NCI-H1417 (cell line): ENCODE data around the gene RPL7L1.
"Not testable (repeated sequence)": the region's sequence is repeated elsewhere in the genome, so short reads cannot be mapped to it uniquely, and the experiment has no call there.

Experiments used
- DNase-seq, 3 experiments: peaks; one replicate each; lab custom pipeline; 2025; lab: John Stamatoyannopoulos, UW

Gene RPL7L1

DNA sequence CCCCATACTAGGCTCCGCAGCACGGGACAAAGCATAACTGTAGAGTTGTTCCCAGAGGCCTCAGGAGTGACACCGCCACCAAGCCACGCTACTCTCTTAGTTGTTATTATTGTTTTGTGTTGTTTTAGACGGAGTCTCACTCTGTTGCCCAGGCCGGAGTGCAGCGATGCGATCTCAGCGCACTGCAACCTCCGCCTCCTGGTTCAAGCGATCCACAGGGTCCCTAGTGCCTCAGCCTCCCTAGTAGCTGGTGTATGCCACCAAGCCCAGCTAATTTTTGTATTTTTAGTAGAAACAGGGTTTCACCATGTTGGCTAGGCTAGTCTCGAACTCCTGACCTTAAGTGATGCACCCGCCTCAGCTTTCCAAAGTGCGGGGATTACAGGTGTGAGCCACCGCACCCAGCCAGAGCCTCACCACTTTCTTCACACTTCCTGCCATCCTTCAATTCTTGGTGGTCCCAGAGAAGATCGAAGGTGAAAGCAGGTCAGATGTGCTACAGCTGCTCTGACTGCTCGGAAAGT, 11.8 kb downstream of the RPL7L1 start:
- no peak for DNase-seq

GRCh38 chr6:42894041-42894828, 14.8 kb downstream of the RPL7L1 start:
- DNase-seq, result not testable (repeated sequence)

DNA sequence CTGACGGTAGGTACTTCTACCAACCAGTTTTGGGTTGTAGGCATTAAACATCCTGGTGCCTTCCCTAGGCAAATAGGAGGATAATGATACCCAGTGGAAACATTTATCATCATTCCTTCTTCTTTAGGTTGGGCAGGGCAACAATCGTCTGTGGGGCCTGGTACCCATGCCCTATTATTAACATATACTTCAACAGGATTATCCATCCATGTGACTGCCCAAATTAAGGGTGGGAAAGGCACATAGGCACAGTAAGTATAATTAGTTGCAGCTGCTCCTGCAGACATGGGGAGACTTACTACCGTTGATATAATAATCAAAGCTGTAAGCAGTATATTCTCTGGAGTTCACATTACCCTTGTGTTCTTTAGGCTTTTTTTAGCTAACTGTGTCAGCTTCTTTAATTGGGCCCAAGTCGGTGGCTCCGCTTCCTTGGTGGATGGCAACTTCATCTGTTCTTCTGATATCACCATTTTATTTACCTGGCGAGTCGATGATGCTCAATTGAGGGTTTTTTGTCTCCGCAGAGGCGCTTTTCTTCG, 16.8 kb downstream of the RPL7L1 start:
- peak in 2 of 3 experiments; percentile 78 to 96 for DNase-seq

- peak; percentile 79 to 89 (median 86) for DNase-seq
Measured at GRCh38 chr6:42898891-42899361, 19.5 kb downstream of the RPL7L1 start.

DNA sequence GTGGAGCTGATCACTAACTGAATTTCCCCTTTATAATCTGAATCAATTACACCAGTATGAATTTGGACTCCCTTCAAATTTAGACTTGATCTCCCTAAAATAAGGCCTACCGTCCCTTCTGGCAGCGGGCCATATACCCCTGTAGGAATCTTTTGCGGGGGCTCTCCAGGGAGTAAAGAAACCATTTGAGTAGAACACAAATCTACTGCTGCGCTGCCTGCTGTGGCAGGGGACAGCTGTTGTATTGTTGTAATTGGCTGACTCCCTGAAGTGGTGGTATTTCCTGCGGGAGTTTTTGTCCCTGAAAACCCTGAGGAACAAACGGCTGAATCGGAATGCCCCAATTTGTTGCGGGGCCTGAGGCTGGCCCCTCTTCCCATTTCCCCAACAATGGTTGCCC, 20.5 kb downstream of the RPL7L1 start:
- DNase-seq, result peak in 2 of 3 experiments; percentile 26 to 47

DNA sequence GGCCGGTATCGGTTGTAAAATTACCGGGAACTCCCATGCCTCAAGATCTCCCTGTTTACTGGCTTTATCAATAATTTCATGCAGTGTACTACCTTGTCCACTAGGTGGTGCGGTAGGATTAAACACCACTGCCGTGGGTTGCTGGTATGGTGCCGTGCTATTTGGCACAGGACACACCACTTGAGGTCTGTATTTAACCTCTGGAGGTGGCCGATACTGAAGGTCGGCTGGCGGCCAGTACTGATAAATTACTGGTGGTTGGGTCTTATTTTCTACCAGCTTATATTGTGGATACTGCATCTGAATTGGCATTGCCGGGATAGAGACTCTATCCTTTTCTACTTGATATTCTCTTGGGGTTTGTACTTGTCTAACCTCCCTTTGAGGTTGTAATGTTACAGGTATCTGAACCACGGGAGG, 22.1 kb downstream of the RPL7L1 start:
- peak; percentile 80 to 95 (median 92) for DNase-seq

- not testable (repeated sequence) for DNase-seq
Measured at GRCh38 chr6:42902429-42903263, 23.2 kb downstream of the RPL7L1 start.

- DNase-seq, result no peak
Measured at GRCh38 chr6:42904467-42904866, 25.1 kb downstream of the RPL7L1 start.

DNA sequence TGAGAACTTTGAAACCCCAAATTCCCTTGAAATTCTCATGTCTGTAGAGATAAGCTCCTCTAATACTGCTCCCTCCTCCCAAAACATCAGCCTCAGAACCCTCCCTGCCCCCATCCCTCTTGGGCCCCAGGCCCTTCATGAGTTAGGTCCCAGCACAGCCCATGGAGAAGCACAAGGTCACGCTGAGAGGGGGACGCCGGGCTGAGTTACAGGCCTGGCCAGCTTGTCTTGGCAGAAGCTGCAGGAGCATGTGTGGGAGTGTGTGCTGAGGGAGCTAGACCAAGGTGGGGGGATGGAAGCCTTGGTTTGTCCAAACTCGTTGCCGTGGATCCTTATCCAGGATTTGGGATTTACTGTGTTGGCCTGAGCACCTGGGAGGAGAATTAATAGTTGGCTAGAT, 27.9 kb downstream of the RPL7L1 start:
- no peak for DNase-seq

- DNase-seq, result no peak
Measured at GRCh38 chr6:42909835-42910234, 30.4 kb downstream of the RPL7L1 start.

GRCh38 chr6:42911171-42912021, 32.0 kb downstream of the RPL7L1 start:
- no peak for DNase-seq

DNA sequence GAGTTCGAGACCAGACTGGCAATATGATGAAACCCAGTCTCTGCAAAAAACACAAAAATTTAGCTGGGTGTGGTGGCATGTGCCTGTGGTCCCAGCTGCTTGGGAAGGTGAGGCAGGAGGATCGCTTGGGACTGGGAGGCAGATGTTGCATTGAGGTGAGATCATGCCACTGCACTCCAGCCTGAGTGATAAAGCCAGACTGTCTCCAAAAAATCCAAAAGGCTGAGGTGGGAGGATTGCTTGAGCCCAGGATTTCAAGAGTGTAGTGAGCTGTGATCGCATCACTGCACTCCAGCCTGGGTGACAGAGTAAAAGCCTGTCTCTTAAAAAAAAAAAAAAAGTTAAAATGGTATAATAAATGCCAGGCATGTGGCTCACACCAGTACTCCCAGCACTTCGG, 35.1 kb downstream of the RPL7L1 start:
- DNase-seq, result no peak

GRCh38 chr6:42915732-42916131, 36.3 kb downstream of the RPL7L1 start, which contains the start of gene PTCRA:
Gene PTCRA (plus strand): TSS chr6:42916053. CDS start chr6:42916070, 17 bp downstream.
- no peak for DNase-seq

GRCh38 chr6:42916288-42916687, 36.9 kb downstream of the RPL7L1 start:
- no peak for DNase-seq

DNA sequence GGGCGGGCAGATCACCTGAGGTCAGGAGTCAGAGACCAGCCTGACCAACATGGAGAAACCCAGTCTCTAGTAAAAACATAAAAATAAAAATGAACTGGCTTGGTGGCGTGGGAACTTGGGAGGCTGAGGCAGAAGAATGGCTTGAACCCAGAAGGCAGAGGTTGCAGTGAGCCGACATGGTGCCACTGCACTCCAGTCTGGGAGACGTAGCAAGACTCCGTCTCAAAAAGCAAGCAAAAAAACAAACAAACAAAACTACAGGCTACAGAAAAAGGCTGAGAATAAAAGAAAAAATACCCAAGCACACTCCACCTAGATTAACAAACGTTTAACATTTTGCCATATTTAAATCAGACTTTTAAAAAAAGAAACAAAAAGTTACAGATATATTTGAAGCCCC, 42.4 kb downstream of the RPL7L1 start:
- DNase-seq, result no peak

- DNase-seq, result peak in 1 of 3 experiments; percentile 17
Measured at GRCh38 chr6:42923666-42924065, 44.2 kb downstream of the RPL7L1 start.

DNA sequence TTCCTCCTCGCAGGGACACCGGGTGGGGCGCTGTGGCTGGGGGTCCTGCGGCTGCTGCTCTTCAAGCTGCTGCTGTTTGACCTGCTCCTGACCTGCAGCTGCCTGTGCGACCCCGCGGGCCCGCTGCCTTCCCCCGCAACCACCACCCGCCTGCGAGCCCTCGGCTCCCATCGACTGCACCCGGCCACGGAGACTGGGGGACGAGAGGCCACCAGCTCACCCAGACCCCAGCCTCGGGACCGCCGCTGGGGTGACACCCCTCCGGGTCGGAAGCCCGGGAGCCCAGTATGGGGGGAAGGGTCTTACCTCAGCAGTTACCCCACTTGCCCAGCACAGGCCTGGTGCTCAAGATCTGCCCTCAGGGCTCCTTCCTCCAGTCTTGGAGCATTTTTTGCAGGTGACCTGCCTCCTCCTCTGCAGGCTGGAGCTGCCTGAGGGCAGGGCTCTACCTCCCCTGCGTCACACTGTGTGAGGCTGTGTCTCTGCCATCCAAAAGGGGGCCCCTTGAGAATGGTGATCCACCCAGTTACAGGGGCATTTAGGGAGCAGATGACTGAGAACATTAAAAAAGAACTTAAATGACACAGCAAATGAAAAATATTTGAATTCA, 45.9 kb downstream of the RPL7L1 start:
- DNase-seq, result no peak

DNA sequence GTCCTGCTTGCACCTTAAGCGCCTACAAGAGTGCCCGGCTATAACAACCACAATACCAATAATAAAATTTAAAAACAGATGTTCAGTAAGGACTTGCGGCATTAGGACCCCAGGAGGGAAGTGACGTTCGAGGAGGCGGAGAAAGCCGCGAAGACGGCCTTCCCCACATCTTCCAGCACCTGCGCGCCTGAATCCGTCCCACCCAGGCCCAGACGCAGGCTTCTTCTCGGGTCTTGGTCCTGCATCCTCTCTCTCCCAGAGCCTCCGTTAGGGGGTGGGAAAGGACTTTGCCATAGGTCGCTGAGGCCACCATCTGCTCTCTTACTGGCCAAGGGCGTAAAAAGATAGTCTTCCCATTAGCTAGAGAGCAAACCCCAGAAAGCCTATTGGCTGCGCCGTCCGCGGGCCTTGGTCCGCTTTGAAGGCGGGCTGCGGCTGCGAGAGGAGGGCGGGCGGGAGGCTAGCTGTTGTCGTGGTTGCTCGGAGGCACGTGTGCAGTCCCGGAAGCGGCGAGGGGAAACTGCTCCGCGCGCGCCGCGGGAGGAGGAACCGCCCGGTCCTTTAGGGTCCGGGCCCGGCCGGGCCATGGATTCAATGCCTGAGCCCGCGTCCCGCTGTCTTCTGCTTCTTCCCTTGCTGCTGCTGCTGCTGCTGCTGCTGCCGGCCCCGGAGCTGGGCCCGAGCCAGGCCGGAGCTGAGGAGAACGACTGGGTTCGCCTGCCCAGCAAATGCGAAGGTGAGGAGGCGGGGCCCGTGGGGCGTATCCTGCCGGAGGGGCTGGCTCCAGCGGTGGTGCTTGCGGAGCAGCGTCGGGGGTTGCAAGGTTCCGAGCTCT, 49.8 kb downstream of the RPL7L1 start, which contains the start of gene CNPY3:
CNPY3 (plus strand) TSS at position 495 of the 835 bp plus-strand sequence; CDS start at position 586, 91 bp downstream.
- DNase-seq, result peak; percentile 95 to 99 (median 95)

DNA sequence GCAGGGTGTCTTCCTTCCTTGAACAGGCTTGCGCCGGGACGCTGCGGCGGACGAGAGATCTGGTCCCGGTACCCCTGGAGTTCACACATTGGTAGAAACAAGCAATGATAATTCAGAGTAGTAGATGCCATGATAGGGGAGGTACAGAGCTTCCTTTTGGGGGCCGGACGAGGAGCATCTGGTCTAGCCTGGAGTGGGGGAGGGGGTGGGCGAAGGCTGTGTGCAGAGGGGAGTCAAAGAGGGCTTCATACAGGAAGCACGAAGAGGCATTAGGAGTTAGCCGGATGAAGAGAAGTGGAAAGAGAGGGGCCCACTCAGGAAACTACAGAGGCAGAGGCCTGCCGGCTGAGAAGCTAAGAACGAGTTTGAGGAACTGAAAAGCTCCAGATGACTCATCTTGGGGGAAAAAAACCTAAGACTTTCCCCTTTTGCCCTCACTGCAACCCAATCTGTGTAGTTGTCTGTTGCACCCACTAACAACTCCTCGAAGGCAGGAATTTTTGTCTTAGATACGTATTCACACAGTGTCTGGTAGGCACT, 50.5 kb downstream of the RPL7L1 start:
- no peak for DNase-seq
